ENCODE data around the gene NPIPA7.
"Not testable (repeated sequence)": the region's sequence is repeated elsewhere in the genome, so short reads cannot be mapped to it uniquely, and the experiment has no call there.

Gene NPIPA7

GRCh38 chr16:16378840-16379239 is at the start of gene NPIPA7:
Gene NPIPA7 (plus strand): TSS chr16:16379140. CDS start chr16:16379245, 105 bp downstream.
- not testable (repeated sequence) for DNase-seq

- DNase-seq = not testable (repeated sequence)
Measured at GRCh38 chr16:16331466-16331865, 47.5 kb upstream of the NPIPA7 start.

GRCh38 chr16:16357556-16357955 is 21.4 kb upstream of the NPIPA7 start:
- DNase-seq = not testable (repeated sequence)

GRCh38 chr16:16358539-16359240 is 20.2 kb upstream of the NPIPA7 start:
- DNase-seq = not testable (repeated sequence)

- DNase-seq = not testable (repeated sequence)
Measured at GRCh38 chr16:16363595-16363994, 15.3 kb upstream of the NPIPA7 start.

GRCh38 chr16:16364100-16364499 is 14.8 kb upstream of the NPIPA7 start:
- DNase-seq = not testable (repeated sequence)

GRCh38 chr16:16364701-16365100 is 14.2 kb upstream of the NPIPA7 start:
- not testable (repeated sequence) for DNase-seq

GRCh38 chr16:16365319-16365718 is 13.6 kb upstream of the NPIPA7 start:
- not testable (repeated sequence) for DNase-seq

- not testable (repeated sequence) for DNase-seq
Measured at GRCh38 chr16:16365851-16366250, 13.1 kb upstream of the NPIPA7 start.

- DNase-seq = not testable (repeated sequence)
Measured at GRCh38 chr16:16366552-16367284, 12.2 kb upstream of the NPIPA7 start.

GRCh38 chr16:16367285-16367628 is 11.7 kb upstream of the NPIPA7 start:
- DNase-seq = not testable (repeated sequence)

- DNase-seq = not testable (repeated sequence)
Measured at GRCh38 chr16:16369081-16369856, 9.7 kb upstream of the NPIPA7 start.

GRCh38 chr16:16371136-16371735 is 7.7 kb upstream of the NPIPA7 start:
- not testable (repeated sequence) for DNase-seq

- DNase-seq = not testable (repeated sequence)
Measured at GRCh38 chr16:16374192-16374591, 4.7 kb upstream of the NPIPA7 start.

- not testable (repeated sequence) for DNase-seq
Measured at GRCh38 chr16:16399685-16400084, 20.7 kb downstream of the NPIPA7 start.

GRCh38 chr16:16402333-16402732 is 23.4 kb downstream of the NPIPA7 start:
- not testable (repeated sequence) for DNase-seq

- DNase-seq = not testable (repeated sequence)
Measured at GRCh38 chr16:16404283-16404682, 25.3 kb downstream of the NPIPA7 start.

GRCh38 chr16:16405421-16405820 is 26.5 kb downstream of the NPIPA7 start:
- DNase-seq = not testable (repeated sequence)

GRCh38 chr16:16408430-16408829 is 29.5 kb downstream of the NPIPA7 start:
- not testable (repeated sequence) for DNase-seq

- DNase-seq = not testable (repeated sequence)
Measured at GRCh38 chr16:16413773-16414172, 34.8 kb downstream of the NPIPA7 start.

GRCh38 chr16:16417071-16417470 is 38.1 kb downstream of the NPIPA7 start:
- DNase-seq = not testable (repeated sequence)

- not testable (repeated sequence) for DNase-seq
Measured at GRCh38 chr16:16417914-16418544, 39.1 kb downstream of the NPIPA7 start.
